DND-41 (cell line): ENCODE data around the gene ARAP1.
A peak's percentile ranks its signal among the peaks of the same experiment; 100 is the strongest.

ENCODE experiments used
- ATAC-seq: fragments of 200-7000 bp; cut with Tn5 transposase; 3 replicates; pipeline ENCODE4 v1.9.1; 2021; ENCODE audit warnings: low read depth; ENCODE audit not compliant: insufficient read depth
- DNase-seq: peaks from one replicate; pipeline ENCODE4 v3.0.0-alpha.2; 2020
- H2AFZ ChIP-seq: 2 replicates; pipeline ENCODE4 v1.6.0; 2012; ENCODE audit warnings: low read depth, low read length
- H3K27ac ChIP-seq: 2 replicates; pipeline ENCODE4 v1.5.1; 2012; ENCODE audit warnings: low read length, inconsistent platforms
- H3K27me3 ChIP-seq: fragments of 200-600 bp; sonication (generic); 2 replicates; pipeline ENCODE4 v1.6.0; 2012; ENCODE audit warnings: low read length, mild to moderate bottlenecking, inconsistent platforms; ENCODE audit not compliant: insufficient read depth, poor library complexity
- H3K36me3 ChIP-seq: 2 replicates; pipeline ENCODE4 v1.5.1; 2012; ENCODE audit warnings: low read length, inconsistent platforms; ENCODE audit not compliant: insufficient read depth
- H3K4me1 ChIP-seq: 2 replicates; pipeline ENCODE4 v1.5.1; 2012; ENCODE audit warnings: mild to moderate bottlenecking, low read length; ENCODE audit not compliant: insufficient read depth
- H3K4me2 ChIP-seq: 2 replicates; pipeline ENCODE4 v1.6.0; 2012; ENCODE audit warnings: mild to moderate bottlenecking, moderate library complexity, low read length, inconsistent platforms; ENCODE audit not compliant: insufficient read depth
- H3K4me3 ChIP-seq, 2 experiments: fragments of 200-600 bp in 1 of 2; shearing (Covaris generic) in 1 of 2; 2 replicates each; pipeline ENCODE4 v1.5.1; 2012 to 2016; ENCODE audit warnings: inconsistent platforms in 2 of 2, low read length in 2 of 2, mild to moderate bottlenecking in 2 of 2, low read depth in 1 of 2, moderate library complexity in 1 of 2
- H3K79me2 ChIP-seq: 2 replicates; pipeline ENCODE4 v1.6.0; 2012; ENCODE audit warnings: low read length, inconsistent platforms; ENCODE audit not compliant: insufficient read depth
- H3K9ac ChIP-seq: 2 replicates; pipeline ENCODE4 v1.6.0; 2012; ENCODE audit warnings: low read depth, mild to moderate bottlenecking, inconsistent platforms, low read length, moderate library complexity
- H3K9me3 ChIP-seq: 2 replicates; pipeline ENCODE4 v1.5.1; 2012; ENCODE audit warnings: low read length, moderate library complexity, mild to moderate bottlenecking, inconsistent platforms; ENCODE audit not compliant: insufficient read depth, severe bottlenecking
- H4K20me1 ChIP-seq: 2 replicates; pipeline ENCODE4 v1.6.0; 2012; ENCODE audit warnings: low read length; ENCODE audit not compliant: insufficient read depth
- CTCF ChIP-seq: IDR thresholded peaks from 2 replicates; pipeline ENCODE4 v1.5.1; 2012; ENCODE audit warnings: borderline replicate concordance, low read length, moderate library complexity, mild to moderate bottlenecking; ENCODE audit not compliant: poor library complexity, severe bottlenecking; ENCODE audit errors: extremely low read depth
- EZH2 ChIP-seq: IDR thresholded peaks from 3 replicates; pipeline ENCODE4 v1.6.1; 2012; ENCODE audit warnings: borderline replicate concordance, low read depth, mild to moderate bottlenecking, moderate library complexity, low read length, inconsistent platforms; ENCODE audit not compliant: severe bottlenecking

The ARAP1 gene

GRCh38 chr11:72780296-72781062, 28.3 kb upstream of the ARAP1 start:
- Histone ChIP-seq H3K9ac (no peak overlapping the region; the same call in 1 of the 2 replicates), H3K4me3 (peak overlapping the region in 1 of 2 experiments; percentile 51; a peak in 1 of 4 replicates)

GRCh38 chr11:72779495-72780128, 27.4 kb upstream of the ARAP1 start:
- Histone ChIP-seq H3K27me3 (no peaks in the 10 kb centered on the region), H4K20me1 (peaks cover 10% of the 10 kb centered on the region), H3K36me3 (no peaks in the 10 kb centered on the region), H3K4me3 (no peak overlapping the region), H3K27ac (no peak overlapping the region), H3K79me2 (no peaks in the 10 kb centered on the region), H3K9ac (no peak overlapping the region), H2AFZ (no peak overlapping the region), H3K4me2 (no peak overlapping the region), H3K4me1 (peaks cover 12% of the 10 kb centered on the region), H3K9me3 (no peaks in the 10 kb centered on the region)
- TF ChIP-seq CTCF (no peak), EZH2 (no peak)
- ATAC-seq (no peak), DNase-seq (no peak)

More at GRCh38 chr11:72780296-72781062, 28.3 kb upstream of the ARAP1 start:
- Histone ChIP-seq H3K4me2 (peak overlapping the region; percentile 62), H3K27ac (no peak overlapping the region), H3K9me3 (no peaks in the 10 kb centered on the region), H3K36me3 (no peaks in the 10 kb centered on the region), H3K79me2 (no peaks in the 10 kb centered on the region), H4K20me1 (peaks cover 6% of the 10 kb centered on the region), H3K27me3 (no peaks in the 10 kb centered on the region), H2AFZ (no peak overlapping the region), H3K4me1 (peaks cover 12% of the 10 kb centered on the region)
- no peak for TF ChIP-seq EZH2
- no peak for TF ChIP-seq CTCF
- ATAC-seq (no peak), DNase-seq (no peak)

GRCh38 chr11:72778535-72779494, 26.6 kb upstream of the ARAP1 start:
- no peak overlapping the region for H3K9ac ChIP-seq
- no peaks in the 10 kb centered on the region for H3K27me3 ChIP-seq
- no peak overlapping the region for H3K4me3 ChIP-seq
- no peak for DNase-seq
- ATAC-seq = no peak
- no peaks in the 10 kb centered on the region for H3K79me2 ChIP-seq
- no peak overlapping the region for H2AFZ ChIP-seq
- no peak overlapping the region for H3K27ac ChIP-seq
- H3K36me3 ChIP-seq = no peaks in the 10 kb centered on the region
- H4K20me1 ChIP-seq = peaks cover 10% of the 10 kb centered on the region
- no peak for TF ChIP-seq CTCF
- TF ChIP-seq EZH2 = no peak
- no peak overlapping the region for H3K4me2 ChIP-seq
- peaks cover 12% of the 10 kb centered on the region for H3K4me1 ChIP-seq
- H3K9me3 ChIP-seq = no peaks in the 10 kb centered on the region
